Calu3 (cell line): ENCODE data around the gene KIAA1217. TPM values are rescaled to one million over a fixed set of nuclear protein-coding genes. Genes with fewer than 3 reads are reported as not detected.

Experiments
- BruUV-seq: library from RNA; stranded (reverse); fragments of 400-500 nt; replicated peaks from 2 replicates; lab custom pipeline; 2021; lab: Mats Ljungman, UMichigan
- CTCF ChIA-PET: fragments of 300-600 bp; sonication (Branson Sonifier 250); formaldehyde crosslinking; loops from one replicate; lab custom pipeline; 2022; ENCODE audit warnings: antibody characterized with exemption; lab: Charles Lee
- DNase-seq: peaks from one replicate; pipeline ENCODE4 v3.0.0; 2022
- H3K27ac Mint-ChIP-seq: one replicate; pipeline ENCODE4 v1.8.0; 2022; ENCODE audit warnings: mixed read lengths; ENCODE audit not compliant: unreplicated experiment
- H3K27me3 Mint-ChIP-seq: one replicate; pipeline ENCODE4 v1.8.0; 2022; ENCODE audit warnings: mixed read lengths; ENCODE audit not compliant: unreplicated experiment
- H3K36me3 Mint-ChIP-seq: one replicate; pipeline ENCODE4 v1.8.0; 2022; ENCODE audit warnings: mild to moderate bottlenecking, moderate library complexity, mixed read lengths; ENCODE audit not compliant: insufficient read depth, unreplicated experiment
- H3K4me1 Mint-ChIP-seq: one replicate; pipeline ENCODE4 v1.8.0; 2022; ENCODE audit warnings: mild to moderate bottlenecking, low read depth, mixed read lengths; ENCODE audit not compliant: unreplicated experiment
- H3K4me3 Mint-ChIP-seq: one replicate; pipeline ENCODE4 v1.8.0; 2022; ENCODE audit warnings: mild to moderate bottlenecking, low read depth, moderate library complexity, mixed read lengths; ENCODE audit not compliant: unreplicated experiment
- H3K9me3 Mint-ChIP-seq: one replicate; pipeline ENCODE4 v1.8.0; 2022; ENCODE audit warnings: low read depth, mixed read lengths; ENCODE audit not compliant: unreplicated experiment
- CTCF ChIP-seq: fragments of 200-600 bp; IDR thresholded peaks from one replicate; pipeline ENCODE4 v1.8.0; 2022; ENCODE audit warnings: antibody characterized with exemption; ENCODE audit not compliant: unreplicated experiment
- intact Hi-C: fragments of 100-400 bp; cut with micrococcal nuclease; formaldehyde crosslinking; loops from one replicate; pipeline ENCODE4 v1.10.0; 2022; ENCODE audit not compliant: unreplicated experiment
- total RNA-seq: library from RNA; stranded (reverse); gene quantifications from 2 replicates; pipeline ENCODE4 v1.2.3, GENCODE V29; 2022

KIAA1217 gene
- total RNA-seq, 1 experiment from 2014 or later, result 46.2 TPM

- DNase-seq, result no peak
- BruUV-seq, result no TSS peak
- H3K36me3 Mint-ChIP-seq, result peaks cover 3% of the 10 kb centered on the region
- no peak overlapping the region for H3K27ac Mint-ChIP-seq
- no peak overlapping the region for H3K4me3 Mint-ChIP-seq
- no peaks in the 10 kb centered on the region for H3K27me3 Mint-ChIP-seq
- no peak for TF ChIP-seq CTCF
- H3K4me1 Mint-ChIP-seq, result peaks cover 47% of the 10 kb centered on the region
- CTCF ChIA-PET, result no interaction called here
- no peaks in the 10 kb centered on the region for H3K9me3 Mint-ChIP-seq
- intact Hi-C loops, result no loop called here
Observed at GRCh38 chr10:24378126-24378920, 169.4 kb downstream of the KIAA1217 start.

GRCh38 chr10:24381235-24382010 lies 172.5 kb downstream of the KIAA1217 start:
- peaks cover 36% of the 10 kb centered on the region for H3K4me1 Mint-ChIP-seq
- CTCF ChIA-PET, result no interaction called here

GRCh38 chr10:24382045-24382444 lies 173.1 kb downstream of the KIAA1217 start:
- Mint-ChIP-seq H3K4me3 (no peak overlapping the region), H3K4me1 (peaks cover 36% of the 10 kb centered on the region), H3K9me3 (no peaks in the 10 kb centered on the region), H3K27me3 (no peaks in the 10 kb centered on the region), H3K36me3 (peaks cover 13% of the 10 kb centered on the region), H3K27ac (peak overlapping the region; percentile 96)
- no peak for TF ChIP-seq CTCF
- no TSS peak for BruUV-seq
- intact Hi-C loops, result loop anchor here (2.0 to 5.0 kb wide), 3 partner anchors 45 to 175 kb away; no protein-coding TSS in a partner anchor
- CTCF ChIA-PET, result no interaction called here
- DNase-seq, result no peak

More at GRCh38 chr10:24381235-24382010, 172.5 kb downstream of the KIAA1217 start:
- Mint-ChIP-seq H3K4me3 (no peak overlapping the region), H3K9me3 (no peaks in the 10 kb centered on the region), H3K36me3 (peaks cover 13% of the 10 kb centered on the region), H3K27me3 (no peaks in the 10 kb centered on the region), H3K27ac (peak overlapping the region; percentile 96)
- BruUV-seq, result no TSS peak
- TF ChIP-seq CTCF, result no peak
- no peak for DNase-seq
- intact Hi-C loops, result loop anchor here (2.0 to 5.0 kb wide), 3 partner anchors 46 to 175 kb away; no protein-coding TSS in a partner anchor

- H3K9me3 Mint-ChIP-seq, result no peaks in the 10 kb centered on the region
- H3K27ac Mint-ChIP-seq, result peak overlapping the region; percentile 96
- no peaks in the 10 kb centered on the region for H3K27me3 Mint-ChIP-seq
- CTCF ChIA-PET, result interaction anchor here (1.3 to 1.5 kb wide), 6 partner anchors 8 to 388 kb away, joined by 3 to 8 read pairs (median 4); no protein-coding TSS in a partner anchor
- no peak overlapping the region for H3K4me3 Mint-ChIP-seq
- no peak for TF ChIP-seq CTCF
- DNase-seq, result no peak
- peaks cover 13% of the 10 kb centered on the region for H3K36me3 Mint-ChIP-seq
- peaks cover 36% of the 10 kb centered on the region for H3K4me1 Mint-ChIP-seq
- intact Hi-C loops, result loop anchor here (2.0 to 5.0 kb wide), 3 partner anchors 45 to 176 kb away; no protein-coding TSS in a partner anchor
- no TSS peak for BruUV-seq
Observed at GRCh38 chr10:24382596-24382978, 173.6 kb downstream of the KIAA1217 start.
